Mammary epithelial cell (primary cell): Measurements from ENCODE around the gene CYSTM1.

Source experiments
- EZH2 ChIP-seq: IDR thresholded peaks from 2 replicates; pipeline ENCODE4 v1.6.1; 2012; ENCODE audit warnings: low read length, inconsistent platforms, borderline replicate concordance
- TF ChIP-seq, protein P1 (sequence below), 2 donors: IDR thresholded peaks in 1 of 2; conservative IDR thresholded peaks in 1 of 2; 2 replicates each; pipeline ENCODE4 v1.5.1; 2011 to 2012; ENCODE audit warnings: inconsistent platforms in 2 of 2, low read length in 2 of 2, mild to moderate bottlenecking in 2 of 2, control low read depth in 1 of 2, low read depth in 1 of 2; ENCODE audit not compliant: insufficient read depth in 1 of 2; ENCODE audit errors: extremely low read depth in 1 of 2

GRCh38 chr5:140239461-140239860 is 64.5 kb downstream of the CYSTM1 start:
- TF ChIP-seq, protein P1, sequence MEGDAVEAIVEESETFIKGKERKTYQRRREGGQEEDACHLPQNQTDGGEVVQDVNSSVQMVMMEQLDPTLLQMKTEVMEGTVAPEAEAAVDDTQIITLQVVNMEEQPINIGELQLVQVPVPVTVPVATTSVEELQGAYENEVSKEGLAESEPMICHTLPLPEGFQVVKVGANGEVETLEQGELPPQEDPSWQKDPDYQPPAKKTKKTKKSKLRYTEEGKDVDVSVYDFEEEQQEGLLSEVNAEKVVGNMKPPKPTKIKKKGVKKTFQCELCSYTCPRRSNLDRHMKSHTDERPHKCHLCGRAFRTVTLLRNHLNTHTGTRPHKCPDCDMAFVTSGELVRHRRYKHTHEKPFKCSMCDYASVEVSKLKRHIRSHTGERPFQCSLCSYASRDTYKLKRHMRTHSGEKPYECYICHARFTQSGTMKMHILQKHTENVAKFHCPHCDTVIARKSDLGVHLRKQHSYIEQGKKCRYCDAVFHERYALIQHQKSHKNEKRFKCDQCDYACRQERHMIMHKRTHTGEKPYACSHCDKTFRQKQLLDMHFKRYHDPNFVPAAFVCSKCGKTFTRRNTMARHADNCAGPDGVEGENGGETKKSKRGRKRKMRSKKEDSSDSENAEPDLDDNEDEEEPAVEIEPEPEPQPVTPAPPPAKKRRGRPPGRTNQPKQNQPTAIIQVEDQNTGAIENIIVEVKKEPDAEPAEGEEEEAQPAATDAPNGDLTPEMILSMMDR (conservative IDR thresholded peaks at IDR 0.05 in 1 of 2, IDR thresholded peaks at IDR 0.05 in 1 of 2; ENCODE audit: extremely low read depth in 1 of 2, insufficient read depth in 1 of 2, low read depth in 1 of 2, low read length in 2 of 2) = no peak
- TF ChIP-seq EZH2 = no peak
